Naive thymus-derived CD4-positive, alpha-beta T cell (primary cell): Measurements from ENCODE around the gene UFSP1. TPM values are rescaled to one million over a fixed set of nuclear protein-coding genes. Genes with fewer than 3 reads are reported as not detected.

Source experiments
- microRNA-seq: library from miRNA; unstranded; fragments of <30 nt; microRNA quantifications from one replicate; pipeline ENCODE4 v1.2.0, GENCODE V29; 2022; ENCODE audit warnings: borderline microRNAs expressed
- polyA plus RNA-seq, 2 donors: library from polyadenylated mRNA; unstranded; fragments of 300-500 nt; fragmentation: Illumina TruSeq; gene quantifications; one replicate each; pipeline ENCODE4 v1.2.3, GENCODE V29; 2021
- total RNA-seq, 6 experiments: library from RNA in 5 of 6; stranded (reverse) in 5 of 6; gene quantifications; 1 replicate in 5 of 6; 2 replicates in 1 of 6; pipeline ENCODE4 v1.2.3 and lab custom pipeline; 2021 to 2026

The UFSP1 gene
- total and polyA plus RNA-seq, 7 experiments from 2014 or later: 0.99 to 11.1 (median 2.5) TPM

Small RNA genes lying within 50 kb of the gene (microRNA-seq; reads per million reads assigned to microRNA genes)
- gene MIR6875: not detected

Other genes with a start within 250 kb of the UFSP1 start
- gene TFR2, start 248.2 kb downstream of the UFSP1 start, total RNA-seq: 10 to 100 TPM in 1 of 5 experiments, 1 to 10 TPM in 4; 1.8 to 14.4 (median 4.0) TPM
- 1 to 10 TPM in 1 of 2 donors, under 1 TPM in 1; 0.55 to 1.3 TPM for gene TFR2, start 248.2 kb downstream of the UFSP1 start, polyA plus RNA-seq
- gene ACTL6B, start 233.3 kb downstream of the UFSP1 start, total RNA-seq: not detected
- gene ACTL6B, start 233.3 kb downstream of the UFSP1 start, polyA plus RNA-seq: not detected
- gene GNB2, start 216.0 kb downstream of the UFSP1 start, total RNA-seq: 100 to 1,000 TPM in 4 of 5 experiments, 10 to 100 TPM in 1; 98.2 to 215 (median 132) TPM
- gene GNB2, start 216.0 kb downstream of the UFSP1 start, polyA plus RNA-seq: 10 to 100 TPM; 35.8 to 53.2 TPM
- 100 to 1,000 TPM in 2 of 5 experiments, 10 to 100 TPM in 3; 48.3 to 125 (median 91.4) TPM for gene GIGYF1, start 195.5 kb downstream of the UFSP1 start, total RNA-seq
- 1 to 10 TPM; 1.4 to 2.9 TPM for gene GIGYF1, start 195.5 kb downstream of the UFSP1 start, polyA plus RNA-seq
- gene POP7, start 183.6 kb downstream of the UFSP1 start, total RNA-seq: 10 to 100 TPM in 4 of 5 experiments, 1 to 10 TPM in 1; 8.9 to 38.2 (median 15.0) TPM
- 10 to 100 TPM; 37.3 to 56.4 TPM for gene POP7, start 183.6 kb downstream of the UFSP1 start, polyA plus RNA-seq
- not detected for gene EPO, start 169.2 kb downstream of the UFSP1 start, total RNA-seq
- gene EPO, start 169.2 kb downstream of the UFSP1 start, polyA plus RNA-seq: not detected
- gene ZAN, start 156.1 kb downstream of the UFSP1 start, total RNA-seq: not detected
- gene ZAN, start 156.1 kb downstream of the UFSP1 start, polyA plus RNA-seq: not detected
- 10 to 100 TPM in 1 of 5 experiments, 1 to 10 TPM in 4; 1.9 to 13.2 (median 7.9) TPM for gene EPHB4, start 62.2 kb downstream of the UFSP1 start, total RNA-seq
- under 1 TPM in 1 of 2 donors, not detected in 1; 0.23 TPM for gene EPHB4, start 62.2 kb downstream of the UFSP1 start, polyA plus RNA-seq
- 10 to 100 TPM; 50.4 to 78.6 (median 62.7) TPM for gene SLC12A9, start 37.0 kb downstream of the UFSP1 start, total RNA-seq
- gene SLC12A9, start 37.0 kb downstream of the UFSP1 start, polyA plus RNA-seq: 1 to 10 TPM; 5.0 to 7.8 TPM
- 10 to 100 TPM in 4 of 5 experiments, 1 to 10 TPM in 1; 8.0 to 28.1 (median 10.4) TPM for gene TRIP6, start 22.3 kb downstream of the UFSP1 start, total RNA-seq
- 1 to 10 TPM; 3.4 to 3.9 TPM for gene TRIP6, start 22.3 kb downstream of the UFSP1 start, polyA plus RNA-seq
- gene SRRT, start 14.6 kb downstream of the UFSP1 start, total RNA-seq: 100 to 1,000 TPM; 212 to 271 (median 261) TPM
- gene SRRT, start 14.6 kb downstream of the UFSP1 start, polyA plus RNA-seq: 10 to 100 TPM; 43.6 to 64.4 TPM
- gene ACHE, start 6.2 kb upstream of the UFSP1 start, total RNA-seq: under 1 TPM in 3 of 5 experiments, not detected in 2; 0.11 to 0.32 (median 0.22) TPM
- gene ACHE, start 6.2 kb upstream of the UFSP1 start, polyA plus RNA-seq: not detected
- gene MUC3A, start 59.8 kb upstream of the UFSP1 start, total RNA-seq: not detected
- not detected for gene MUC3A, start 59.8 kb upstream of the UFSP1 start, polyA plus RNA-seq
- not detected for gene MUC12, start 79.8 kb upstream of the UFSP1 start, total RNA-seq
- gene MUC12, start 79.8 kb upstream of the UFSP1 start, polyA plus RNA-seq: not detected
- gene MUC17, start 130.4 kb upstream of the UFSP1 start, total RNA-seq: not detected
- gene MUC17, start 130.4 kb upstream of the UFSP1 start, polyA plus RNA-seq: not detected
- gene TRIM56, start 195.8 kb upstream of the UFSP1 start, total RNA-seq: 10 to 100 TPM; 49.6 to 72.3 (median 68.0) TPM
- 10 to 100 TPM in 1 of 2 donors, 1 to 10 TPM in 1; 5.3 to 17.0 TPM for gene TRIM56, start 195.8 kb upstream of the UFSP1 start, polyA plus RNA-seq
- under 1 TPM in 3 of 5 experiments, not detected in 2; 0.08 to 0.56 (median 0.36) TPM for gene SERPINE1, start 237.4 kb upstream of the UFSP1 start, total RNA-seq
- gene SERPINE1, start 237.4 kb upstream of the UFSP1 start, polyA plus RNA-seq: not detected